ENCODE data around the gene TCF20. TPM values are rescaled to one million over a fixed set of nuclear protein-coding genes. Genes with fewer than 3 reads are reported as not detected.

Gene TCF20
- total RNA-seq, 1 donor from 2014 or later = 52.4 TPM

GRCh38 chr22:42298746-42299145, 28.3 kb upstream of the TCF20 start:
- H3K4me3 ChIP-seq (ENCODE audit: low read depth, low read length) = no peak overlapping the region
- DNase-seq (ENCODE audit: low read depth) = no peak
- H3K36me3 ChIP-seq (ENCODE audit: control insufficient read depth, insufficient read depth, low read length) = no peaks in the 10 kb centered on the region
- TF ChIP-seq, protein P1, sequence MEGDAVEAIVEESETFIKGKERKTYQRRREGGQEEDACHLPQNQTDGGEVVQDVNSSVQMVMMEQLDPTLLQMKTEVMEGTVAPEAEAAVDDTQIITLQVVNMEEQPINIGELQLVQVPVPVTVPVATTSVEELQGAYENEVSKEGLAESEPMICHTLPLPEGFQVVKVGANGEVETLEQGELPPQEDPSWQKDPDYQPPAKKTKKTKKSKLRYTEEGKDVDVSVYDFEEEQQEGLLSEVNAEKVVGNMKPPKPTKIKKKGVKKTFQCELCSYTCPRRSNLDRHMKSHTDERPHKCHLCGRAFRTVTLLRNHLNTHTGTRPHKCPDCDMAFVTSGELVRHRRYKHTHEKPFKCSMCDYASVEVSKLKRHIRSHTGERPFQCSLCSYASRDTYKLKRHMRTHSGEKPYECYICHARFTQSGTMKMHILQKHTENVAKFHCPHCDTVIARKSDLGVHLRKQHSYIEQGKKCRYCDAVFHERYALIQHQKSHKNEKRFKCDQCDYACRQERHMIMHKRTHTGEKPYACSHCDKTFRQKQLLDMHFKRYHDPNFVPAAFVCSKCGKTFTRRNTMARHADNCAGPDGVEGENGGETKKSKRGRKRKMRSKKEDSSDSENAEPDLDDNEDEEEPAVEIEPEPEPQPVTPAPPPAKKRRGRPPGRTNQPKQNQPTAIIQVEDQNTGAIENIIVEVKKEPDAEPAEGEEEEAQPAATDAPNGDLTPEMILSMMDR (IDR thresholded peaks at IDR 0.05; ENCODE audit: insufficient read depth, low read length, poor library complexity, severe bottlenecking) = no peak
- peaks cover 25% of the 10 kb centered on the region for H3K27me3 ChIP-seq (ENCODE audit: control insufficient read depth, insufficient read depth, low read length)

- no peak for DNase-seq (ENCODE audit: low read depth)
- H3K36me3 ChIP-seq (ENCODE audit: control insufficient read depth, insufficient read depth, low read length) = no peaks in the 10 kb centered on the region
- TF ChIP-seq, protein P1 (IDR thresholded peaks at IDR 0.05; ENCODE audit: insufficient read depth, low read length, poor library complexity, severe bottlenecking) = no peak
- H3K4me3 ChIP-seq (ENCODE audit: low read depth, low read length) = no peak overlapping the region
- peaks cover 18% of the 10 kb centered on the region for H3K27me3 ChIP-seq (ENCODE audit: control insufficient read depth, insufficient read depth, low read length)
These were observed 27.3 kb upstream of the TCF20 start for GRCh38 chr22:42297778-42298177.

GRCh38 chr22:42296883-42297282, 26.4 kb upstream of the TCF20 start:
- Histone ChIP-seq H3K4me3 (ENCODE audit: low read depth, low read length) (no peak overlapping the region), H3K36me3 (ENCODE audit: control insufficient read depth, insufficient read depth, low read length) (no peaks in the 10 kb centered on the region), H3K27me3 (ENCODE audit: control insufficient read depth, insufficient read depth, low read length) (peaks cover 10% of the 10 kb centered on the region)
- DNase-seq (ENCODE audit: low read depth) = no peak
- TF ChIP-seq, protein P1 (IDR thresholded peaks at IDR 0.05; ENCODE audit: insufficient read depth, low read length, poor library complexity, severe bottlenecking) = no peak

GRCh38 chr22:42296381-42296853, 26.0 kb upstream of the TCF20 start:
- Histone ChIP-seq H3K4me3 (ENCODE audit: low read depth, low read length) (no peak overlapping the region), H3K27me3 (ENCODE audit: control insufficient read depth, insufficient read depth, low read length) (peaks cover 8% of the 10 kb centered on the region), H3K36me3 (ENCODE audit: control insufficient read depth, insufficient read depth, low read length) (no peaks in the 10 kb centered on the region)
- TF ChIP-seq, protein P1 (IDR thresholded peaks at IDR 0.05; ENCODE audit: insufficient read depth, low read length, poor library complexity, severe bottlenecking) = peak; percentile 31
- DNase-seq (ENCODE audit: low read depth) = no peak

GRCh38 chr22:42294034-42294985, 23.9 kb upstream of the TCF20 start:
- Histone ChIP-seq H3K27me3 (ENCODE audit: control insufficient read depth, insufficient read depth, low read length) (peaks cover 14% of the 10 kb centered on the region), H3K4me3 (ENCODE audit: low read depth, low read length) (no peak overlapping the region), H3K36me3 (ENCODE audit: control insufficient read depth, insufficient read depth, low read length) (no peaks in the 10 kb centered on the region)
- no peak for DNase-seq (ENCODE audit: low read depth)
- TF ChIP-seq, protein P1 (IDR thresholded peaks at IDR 0.05; ENCODE audit: insufficient read depth, low read length, poor library complexity, severe bottlenecking) = no peak

All from kidney epithelial cell (primary cell).